ENCODE data around the gene CYSTM1. TPM values are rescaled to one million over a fixed set of nuclear protein-coding genes. Genes with fewer than 3 reads are reported as not detected.

CYSTM1 gene
- total RNA-seq, 2 donors from 2014 or later: 64.9 to 89.5 TPM

DNA sequence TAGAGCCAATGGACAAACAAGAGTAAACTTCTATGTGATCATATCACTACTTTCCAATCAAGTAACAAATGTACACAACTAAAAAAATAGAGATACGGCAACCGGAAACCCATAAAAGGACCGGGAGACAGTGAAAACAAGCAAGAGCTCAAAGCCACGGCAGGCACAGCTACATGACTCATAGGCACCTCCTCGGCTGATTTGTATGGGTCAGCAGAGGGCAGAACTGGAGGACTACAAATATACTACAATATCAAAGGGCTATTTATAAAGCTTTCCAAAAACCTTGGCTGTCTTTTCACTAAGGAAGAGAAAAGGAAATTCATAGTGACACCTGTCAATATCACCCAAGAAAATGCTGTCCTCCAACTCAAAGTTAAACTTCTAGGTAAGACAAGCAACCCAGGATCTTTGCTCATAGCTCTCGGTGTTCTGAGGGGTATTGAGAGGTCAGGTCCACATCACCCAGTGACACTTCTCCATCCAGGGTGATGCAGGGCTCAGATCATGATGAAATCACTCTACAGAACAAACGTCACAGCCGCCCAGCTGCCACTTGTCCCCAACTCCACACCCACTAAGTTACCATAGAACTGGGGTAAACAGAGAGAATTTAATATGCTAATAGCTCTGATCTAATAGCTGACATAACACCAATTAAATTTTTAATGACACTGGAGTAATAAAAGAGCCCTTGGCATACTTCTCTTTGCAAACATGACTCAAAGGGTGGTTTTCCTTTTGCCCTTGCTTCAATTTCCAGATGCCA lies 86.6 kb downstream of the CYSTM1 start:
- DNase-seq (ENCODE audit: low spot score): peak; percentile 43
- Histone ChIP-seq H3K9me3 (no peaks in the 10 kb centered on the region), H3K36me3 (no peaks in the 10 kb centered on the region), H3K4me3 (peak overlapping the region; percentile 47), H3K27me3 (replicated peaks; ENCODE audit: insufficient read depth) (no peaks in the 10 kb centered on the region), H3K4me1 (ENCODE audit: control insufficient read depth in 1 of 2, low read depth in 2 of 2) (peaks cover 11 to 14% of the 10 kb centered on the region in 2 donors), H3K27ac (peak overlapping the region; percentile 20 to 43)
- TF ChIP-seq, protein P1, sequence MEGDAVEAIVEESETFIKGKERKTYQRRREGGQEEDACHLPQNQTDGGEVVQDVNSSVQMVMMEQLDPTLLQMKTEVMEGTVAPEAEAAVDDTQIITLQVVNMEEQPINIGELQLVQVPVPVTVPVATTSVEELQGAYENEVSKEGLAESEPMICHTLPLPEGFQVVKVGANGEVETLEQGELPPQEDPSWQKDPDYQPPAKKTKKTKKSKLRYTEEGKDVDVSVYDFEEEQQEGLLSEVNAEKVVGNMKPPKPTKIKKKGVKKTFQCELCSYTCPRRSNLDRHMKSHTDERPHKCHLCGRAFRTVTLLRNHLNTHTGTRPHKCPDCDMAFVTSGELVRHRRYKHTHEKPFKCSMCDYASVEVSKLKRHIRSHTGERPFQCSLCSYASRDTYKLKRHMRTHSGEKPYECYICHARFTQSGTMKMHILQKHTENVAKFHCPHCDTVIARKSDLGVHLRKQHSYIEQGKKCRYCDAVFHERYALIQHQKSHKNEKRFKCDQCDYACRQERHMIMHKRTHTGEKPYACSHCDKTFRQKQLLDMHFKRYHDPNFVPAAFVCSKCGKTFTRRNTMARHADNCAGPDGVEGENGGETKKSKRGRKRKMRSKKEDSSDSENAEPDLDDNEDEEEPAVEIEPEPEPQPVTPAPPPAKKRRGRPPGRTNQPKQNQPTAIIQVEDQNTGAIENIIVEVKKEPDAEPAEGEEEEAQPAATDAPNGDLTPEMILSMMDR (IDR thresholded peaks at IDR 0.05): no peak
- ATAC-seq (ENCODE audit: insufficient number of reproducible peaks, low FRiP score, low read depth): peak; percentile 94

DNA sequence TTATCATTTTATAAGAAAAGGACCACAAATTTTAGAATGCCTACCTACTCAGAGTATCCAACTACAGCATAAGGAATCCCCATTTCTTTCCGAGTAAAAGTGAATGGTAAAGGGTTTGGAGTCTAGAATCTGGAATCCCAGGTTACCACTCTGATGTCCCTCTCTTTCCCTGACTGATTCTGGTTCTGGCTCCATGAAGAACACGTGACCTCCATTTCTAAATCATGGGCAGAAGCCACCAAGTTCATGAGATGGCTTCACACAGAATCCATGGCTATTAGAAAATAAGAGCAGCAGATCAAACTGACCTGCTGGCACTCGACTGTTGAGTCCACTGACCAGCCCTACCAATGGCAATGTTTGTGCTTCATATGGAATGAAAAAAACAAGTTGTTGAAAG lies 87.2 kb downstream of the CYSTM1 start:
- H3K9me3 ChIP-seq: no peaks in the 10 kb centered on the region
- no peak overlapping the region for H3K4me3 ChIP-seq
- H3K4me1 ChIP-seq (ENCODE audit: control insufficient read depth in 1 of 2, low read depth in 2 of 2): peaks cover 12 to 14% of the 10 kb centered on the region in 2 donors
- DNase-seq (ENCODE audit: low spot score) (no peak), ATAC-seq (ENCODE audit: insufficient number of reproducible peaks, low FRiP score, low read depth) (no peak)
- no peaks in the 10 kb centered on the region for H3K36me3 ChIP-seq
- TF ChIP-seq, protein P1 (IDR thresholded peaks at IDR 0.05): no peak
- H3K27me3 ChIP-seq (replicated peaks; ENCODE audit: insufficient read depth): no peaks in the 10 kb centered on the region
- peak overlapping the region in 1 of 2 donors; percentile 43 for H3K27ac ChIP-seq

DNA sequence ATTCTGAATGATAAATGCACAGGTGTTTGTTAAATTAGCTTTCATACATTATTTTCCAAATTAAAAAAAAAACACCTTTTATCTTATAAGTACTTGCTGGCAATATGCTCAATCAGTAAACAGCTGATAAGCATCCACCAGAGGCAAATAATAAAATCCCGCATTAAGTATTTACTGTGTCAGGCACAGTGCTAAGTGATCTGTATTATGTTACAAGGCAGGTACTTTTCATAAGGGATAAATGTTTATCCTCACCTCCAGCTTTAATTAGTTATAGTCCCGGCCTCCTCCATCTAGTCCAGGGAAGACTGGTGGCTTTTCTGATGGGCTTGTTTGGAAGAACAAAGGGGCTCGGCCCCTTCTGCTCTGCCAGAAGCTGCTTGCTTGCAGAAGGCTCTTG lies 87.9 kb downstream of the CYSTM1 start:
- H3K36me3 ChIP-seq: no peaks in the 10 kb centered on the region
- H3K4me1 ChIP-seq (ENCODE audit: control insufficient read depth in 1 of 2, low read depth in 2 of 2): peaks cover 14% of the 10 kb centered on the region in 2 donors
- no peaks in the 10 kb centered on the region for H3K9me3 ChIP-seq
- DNase-seq (ENCODE audit: low spot score): no peak
- TF ChIP-seq, protein P1 (IDR thresholded peaks at IDR 0.05): no peak
- ATAC-seq (ENCODE audit: insufficient number of reproducible peaks, low FRiP score, low read depth): no peak
- no peak overlapping the region for H3K27ac ChIP-seq
- no peaks in the 10 kb centered on the region for H3K27me3 ChIP-seq (replicated peaks; ENCODE audit: insufficient read depth)
- H3K4me3 ChIP-seq: no peak overlapping the region

DNA sequence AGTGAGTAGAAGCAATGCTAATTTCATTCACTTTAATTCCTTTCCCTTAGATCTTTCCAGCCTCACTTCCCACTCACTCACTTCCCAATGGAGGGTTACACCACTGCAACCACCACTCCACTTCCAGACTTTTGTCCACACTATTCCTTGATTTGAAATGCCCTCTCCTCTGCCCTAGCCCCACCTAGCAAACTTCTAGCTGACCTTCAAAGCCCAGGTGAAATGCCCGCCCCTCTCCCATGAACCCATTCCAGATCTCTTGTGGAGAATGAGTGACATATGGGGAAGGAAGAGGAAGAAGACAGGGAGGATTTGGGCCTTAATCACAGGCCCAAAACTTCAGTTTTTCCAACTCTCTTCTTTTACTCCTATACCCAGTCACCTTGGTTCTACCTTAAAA lies 90.9 kb downstream of the CYSTM1 start:
- H3K4me1 ChIP-seq (ENCODE audit: control insufficient read depth in 1 of 2, low read depth in 2 of 2): peaks cover 14% of the 10 kb centered on the region in 2 donors
- no peak for ATAC-seq (ENCODE audit: insufficient number of reproducible peaks, low FRiP score, low read depth)
- H3K27me3 ChIP-seq (replicated peaks; ENCODE audit: insufficient read depth): no peaks in the 10 kb centered on the region
- no peaks in the 10 kb centered on the region for H3K9me3 ChIP-seq
- H3K27ac ChIP-seq: no peak overlapping the region
- DNase-seq (ENCODE audit: low spot score): no peak
- H3K4me3 ChIP-seq: no peak overlapping the region
- H3K36me3 ChIP-seq: no peaks in the 10 kb centered on the region
- TF ChIP-seq, protein P1 (IDR thresholded peaks at IDR 0.05): no peak

DNA sequence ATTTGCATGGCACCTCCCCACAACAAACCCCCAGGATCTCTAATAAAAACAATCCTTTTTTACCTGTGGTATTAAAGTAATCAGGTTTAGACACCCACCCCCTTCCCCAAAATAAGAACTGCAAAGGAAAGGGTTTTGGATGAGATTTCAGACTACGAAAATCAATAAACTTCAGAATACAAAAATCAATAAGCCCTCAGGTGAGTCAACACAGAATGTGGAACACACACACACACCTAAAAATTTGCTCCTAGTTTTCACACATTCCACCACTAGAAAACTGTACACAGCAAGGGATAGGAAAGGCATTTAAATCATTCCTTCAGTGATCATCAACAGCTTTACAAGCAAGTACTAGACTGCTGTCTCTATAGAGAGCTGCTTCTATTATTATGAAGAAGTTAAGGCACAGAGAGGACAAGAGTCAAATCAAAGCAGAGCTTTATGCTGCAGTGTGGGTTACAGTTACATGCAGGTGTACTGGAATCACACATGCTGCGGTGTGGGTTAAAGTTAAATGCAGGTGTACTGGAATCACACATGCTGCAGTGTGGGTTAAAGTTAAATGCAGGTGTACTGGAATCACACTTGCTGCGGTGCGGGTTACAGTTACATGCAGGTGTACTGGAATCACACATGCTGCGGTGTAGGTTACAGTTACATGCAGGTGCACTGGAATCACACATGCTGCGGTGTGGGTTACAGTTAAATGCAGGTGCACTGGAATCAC lies 91.6 kb downstream of the CYSTM1 start:
- peaks cover 7 to 8% of the 10 kb centered on the region in 2 donors for H3K4me1 ChIP-seq (ENCODE audit: control insufficient read depth in 1 of 2, low read depth in 2 of 2)
- ATAC-seq (ENCODE audit: insufficient number of reproducible peaks, low FRiP score, low read depth) (no peak), DNase-seq (ENCODE audit: low spot score) (no peak)
- no peaks in the 10 kb centered on the region for H3K9me3 ChIP-seq
- TF ChIP-seq, protein P1 (IDR thresholded peaks at IDR 0.05): no peak
- H3K27ac ChIP-seq: no peak overlapping the region
- H3K4me3 ChIP-seq: no peak overlapping the region
- H3K27me3 ChIP-seq (replicated peaks; ENCODE audit: insufficient read depth): no peaks in the 10 kb centered on the region
- no peaks in the 10 kb centered on the region for H3K36me3 ChIP-seq
